Measurements from ENCODE around the gene ARHGEF3. TPM values are rescaled to one million over a fixed set of nuclear protein-coding genes. Genes with fewer than 3 reads are reported as not detected.

ARHGEF3 gene
- total RNA-seq, 1 donor from 2014 or later = 92.7 TPM

- intact Hi-C loops (cut with micrococcal nuclease) = no loop called here
Measured at GRCh38 chr3:56823421-56823926, 21.7 kb upstream of the ARHGEF3 start.

GRCh38 chr3:56822501-56822900 is 20.8 kb upstream of the ARHGEF3 start:
- intact Hi-C loops (cut with micrococcal nuclease) = no loop called here

- intact Hi-C loops (cut with micrococcal nuclease) = no loop called here
Measured at GRCh38 chr3:56819016-56819809, 17.5 kb upstream of the ARHGEF3 start.

GRCh38 chr3:56818156-56818985 is 16.6 kb upstream of the ARHGEF3 start:
- intact Hi-C loops (cut with micrococcal nuclease) = no loop called here

GRCh38 chr3:56817646-56818045 is 15.9 kb upstream of the ARHGEF3 start:
- intact Hi-C loops (cut with micrococcal nuclease) = no loop called here

- intact Hi-C loops (cut with micrococcal nuclease) = no loop called here
Measured at GRCh38 chr3:56816061-56816460, 14.3 kb upstream of the ARHGEF3 start.

- intact Hi-C loops (cut with micrococcal nuclease) = no loop called here
Measured at GRCh38 chr3:56815589-56815988, 13.8 kb upstream of the ARHGEF3 start.

- intact Hi-C loops (cut with micrococcal nuclease) = no loop called here
Measured at GRCh38 chr3:56813653-56813960, 11.9 kb upstream of the ARHGEF3 start.

- intact Hi-C loops (cut with micrococcal nuclease) = no loop called here
Measured at GRCh38 chr3:56812754-56813652, 11.3 kb upstream of the ARHGEF3 start.

- intact Hi-C loops (cut with micrococcal nuclease) = no loop called here
Measured at GRCh38 chr3:56811546-56812202, 9.9 kb upstream of the ARHGEF3 start.

- intact Hi-C loops (cut with micrococcal nuclease) = no loop called here
Measured at GRCh38 chr3:56810577-56811545, 9.1 kb upstream of the ARHGEF3 start.

- intact Hi-C loops (cut with micrococcal nuclease) = no loop called here
Measured at GRCh38 chr3:56806407-56806806, 4.7 kb upstream of the ARHGEF3 start.

- intact Hi-C loops (cut with micrococcal nuclease) = loop anchor here (1.0 to 5.0 kb wide), 5 partner anchors 114 to 795 kb away; partner anchors contain the start of genes APPL1, ARF4 and CCDC66
Measured at GRCh38 chr3:56802790-56803189, 1.0 kb upstream of the ARHGEF3 start.

GRCh38 chr3:56802378-56802745 is 613 bp upstream of the ARHGEF3 start:
- intact Hi-C loops (cut with micrococcal nuclease) = loop anchor here (1.0 to 5.0 kb wide), 5 partner anchors 114 to 795 kb away; partner anchors contain the start of genes APPL1, ARF4 and CCDC66

- intact Hi-C loops (cut with micrococcal nuclease) = loop anchor here (1.0 to 5.0 kb wide), 5 partner anchors 78 to 956 kb away; partner anchors contain the start of genes APPL1, ARF4 and SLMAP
Measured at GRCh38 chr3:56800832-56801661, 702 bp downstream of the ARHGEF3 start.

GRCh38 chr3:56800130-56800831 is 1.5 kb downstream of the ARHGEF3 start:
- intact Hi-C loops (cut with micrococcal nuclease) = loop anchor here (2.0 to 5.0 kb wide), 4 partner anchors 79 to 957 kb away; partner anchors contain the start of genes APPL1, ARF4 and SLMAP

GRCh38 chr3:56799251-56799882 is 2.4 kb downstream of the ARHGEF3 start:
- intact Hi-C loops (cut with micrococcal nuclease) = loop anchor here (1.0 kb wide), 6 partner anchors 9 to 97 kb away; no protein-coding TSS in a partner anchor

Data from T-helper 1 cell treated with Interleukin-12 subunit alpha and Interleukin-12 subunit beta and Interleukin-4 antibody, amounts not matched to agents 30 ng/mL and 1 ng/mL, for 36 hours (primary cell).